ENCODE data around the gene SQSTM1.

DNA sequence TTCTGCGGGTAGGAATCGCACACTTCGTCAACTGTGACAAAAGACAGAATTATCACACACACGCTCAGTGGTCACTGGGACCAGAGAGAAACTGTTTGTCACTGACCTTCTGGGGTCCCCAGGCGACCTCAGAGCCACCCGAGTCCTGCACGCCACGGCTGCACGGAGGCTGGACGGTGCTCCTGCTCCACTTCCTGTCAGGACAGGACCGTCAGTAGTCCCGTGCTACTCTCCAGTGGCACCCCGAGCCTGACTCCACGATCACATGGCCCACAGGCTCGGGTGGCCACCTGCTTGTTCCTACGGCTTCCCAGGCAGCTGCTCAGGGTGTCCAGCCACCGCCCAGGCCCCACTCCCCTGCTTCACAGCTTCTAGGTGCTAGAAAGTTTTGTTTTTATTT lies 20.1 kb downstream of the SQSTM1 start:
- TF ChIP-seq, protein P1, sequence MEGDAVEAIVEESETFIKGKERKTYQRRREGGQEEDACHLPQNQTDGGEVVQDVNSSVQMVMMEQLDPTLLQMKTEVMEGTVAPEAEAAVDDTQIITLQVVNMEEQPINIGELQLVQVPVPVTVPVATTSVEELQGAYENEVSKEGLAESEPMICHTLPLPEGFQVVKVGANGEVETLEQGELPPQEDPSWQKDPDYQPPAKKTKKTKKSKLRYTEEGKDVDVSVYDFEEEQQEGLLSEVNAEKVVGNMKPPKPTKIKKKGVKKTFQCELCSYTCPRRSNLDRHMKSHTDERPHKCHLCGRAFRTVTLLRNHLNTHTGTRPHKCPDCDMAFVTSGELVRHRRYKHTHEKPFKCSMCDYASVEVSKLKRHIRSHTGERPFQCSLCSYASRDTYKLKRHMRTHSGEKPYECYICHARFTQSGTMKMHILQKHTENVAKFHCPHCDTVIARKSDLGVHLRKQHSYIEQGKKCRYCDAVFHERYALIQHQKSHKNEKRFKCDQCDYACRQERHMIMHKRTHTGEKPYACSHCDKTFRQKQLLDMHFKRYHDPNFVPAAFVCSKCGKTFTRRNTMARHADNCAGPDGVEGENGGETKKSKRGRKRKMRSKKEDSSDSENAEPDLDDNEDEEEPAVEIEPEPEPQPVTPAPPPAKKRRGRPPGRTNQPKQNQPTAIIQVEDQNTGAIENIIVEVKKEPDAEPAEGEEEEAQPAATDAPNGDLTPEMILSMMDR (IDR thresholded peaks at IDR 0.05), result no peak
- no peak for TF ChIP-seq NFYB (CRISPR knock-in tag; conservative IDR thresholded peaks at IDR 0.05; ENCODE audit: low read depth)
- no peak for TF ChIP-seq JUN (CRISPR knock-in tag; IDR thresholded peaks at IDR 0.05)
- TF ChIP-seq ARID4B (CRISPR knock-in tag; IDR thresholded peaks at IDR 0.05; ENCODE audit: borderline replicate concordance), result no peak
- TF ChIP-seq USF2 (CRISPR knock-in tag; IDR thresholded peaks at IDR 0.05), result no peak
- no peak for TF ChIP-seq ATF3 (CRISPR knock-in tag; conservative IDR thresholded peaks at IDR 0.05)
- TF ChIP-seq MYBL2 (CRISPR knock-in tag; IDR thresholded peaks at IDR 0.05), result no peak
- TF ChIP-seq NFE2L1 (CRISPR knock-in tag; IDR thresholded peaks at IDR 0.05), result no peak
- TF ChIP-seq, protein P2, sequence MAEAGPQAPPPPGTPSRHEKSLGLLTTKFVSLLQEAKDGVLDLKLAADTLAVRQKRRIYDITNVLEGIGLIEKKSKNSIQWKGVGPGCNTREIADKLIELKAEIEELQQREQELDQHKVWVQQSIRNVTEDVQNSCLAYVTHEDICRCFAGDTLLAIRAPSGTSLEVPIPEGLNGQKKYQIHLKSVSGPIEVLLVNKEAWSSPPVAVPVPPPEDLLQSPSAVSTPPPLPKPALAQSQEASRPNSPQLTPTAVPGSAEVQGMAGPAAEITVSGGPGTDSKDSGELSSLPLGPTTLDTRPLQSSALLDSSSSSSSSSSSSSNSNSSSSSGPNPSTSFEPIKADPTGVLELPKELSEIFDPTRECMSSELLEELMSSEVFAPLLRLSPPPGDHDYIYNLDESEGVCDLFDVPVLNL (CRISPR knock-in tag; IDR thresholded peaks at IDR 0.05; ENCODE audit: borderline replicate concordance, low read depth), result no peak
- TF ChIP-seq MLX (CRISPR knock-in tag; IDR thresholded peaks at IDR 0.05), result no peak
- no peak for TF ChIP-seq CREB1 (CRISPR knock-in tag; IDR thresholded peaks at IDR 0.05)
- TF ChIP-seq ESRRA (CRISPR knock-in tag; IDR thresholded peaks at IDR 0.05; ENCODE audit: borderline replicate concordance), result no peak

Measured in WTC11 (cell line).